Activated CD4-positive, alpha-beta T cell treated with anti-CD3 and anti-CD28 coated beads, Interleukin-2, amount 50 U/mL, for 4 hours (primary cell): ENCODE data around the gene TIAM2.

Source experiments
- DNase-seq, 2 experiments: peaks; one replicate each; pipeline ENCODE4 v3.0.0-alpha.2; 2020

TIAM2 gene

DNA sequence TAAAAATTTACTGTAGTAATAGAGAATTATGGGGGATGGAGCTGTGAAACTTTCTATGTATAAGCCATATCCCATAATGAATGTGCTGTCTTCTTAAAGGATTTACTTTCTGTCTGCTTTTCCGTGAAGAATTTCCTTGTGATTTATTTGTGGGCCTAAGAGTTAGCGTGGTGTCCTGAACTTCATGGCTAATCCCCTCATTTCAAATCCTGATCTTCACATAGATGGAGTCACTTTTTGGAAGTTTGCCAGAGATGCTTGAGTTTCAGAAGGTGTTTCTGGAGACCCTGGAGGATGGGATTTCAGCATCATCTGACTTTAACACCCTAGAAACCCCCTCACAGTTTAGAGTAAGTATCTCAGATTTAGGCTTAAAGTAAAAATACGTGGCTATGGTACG lies 249.3 kb downstream of the TIAM2 start:
- DNase-seq, result no peak

DNA sequence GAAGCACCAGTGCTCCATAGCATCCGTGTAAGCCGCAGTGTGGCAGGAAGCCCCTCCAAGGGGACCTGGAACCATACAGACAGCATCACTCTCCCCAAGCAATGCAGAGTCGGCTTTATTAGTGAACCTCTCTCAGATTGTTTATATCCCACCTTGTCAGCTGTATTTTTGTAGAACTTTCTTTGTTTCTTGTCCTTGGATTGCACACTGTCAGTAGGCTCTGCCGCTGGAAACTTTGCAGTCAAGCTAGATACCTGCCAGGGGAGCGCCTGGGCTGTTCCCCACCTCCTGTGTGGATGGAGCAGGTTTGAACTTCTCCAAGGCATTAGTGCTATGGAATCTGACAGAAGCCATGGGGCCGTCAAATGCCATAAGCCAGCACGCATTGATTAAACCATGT lies 250.1 kb downstream of the TIAM2 start:
- no peak for DNase-seq

GRCh38 chr6:155245831-155246230 lies 250.7 kb downstream of the TIAM2 start:
- DNase-seq, result no peak

DNA sequence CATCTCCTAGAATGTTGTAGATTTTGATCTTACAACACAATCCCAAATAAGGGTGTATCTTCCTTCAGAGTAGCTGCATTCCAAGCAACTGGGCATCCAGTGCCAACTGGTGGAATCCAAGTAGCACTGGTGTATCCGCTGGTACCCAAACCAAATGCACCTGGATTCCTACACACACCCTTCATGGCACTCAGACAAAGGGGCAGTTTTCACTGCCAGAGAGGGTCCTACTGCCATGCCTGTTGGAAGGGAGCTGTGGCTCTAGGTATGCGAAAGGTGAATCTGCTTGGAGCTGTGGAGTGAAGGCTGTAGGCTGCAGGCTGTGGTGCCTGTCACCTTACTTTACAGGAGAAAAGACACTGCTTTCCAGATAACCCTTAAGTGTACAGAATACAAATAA lies 251.7 kb downstream of the TIAM2 start:
- DNase-seq, result no peak

DNA sequence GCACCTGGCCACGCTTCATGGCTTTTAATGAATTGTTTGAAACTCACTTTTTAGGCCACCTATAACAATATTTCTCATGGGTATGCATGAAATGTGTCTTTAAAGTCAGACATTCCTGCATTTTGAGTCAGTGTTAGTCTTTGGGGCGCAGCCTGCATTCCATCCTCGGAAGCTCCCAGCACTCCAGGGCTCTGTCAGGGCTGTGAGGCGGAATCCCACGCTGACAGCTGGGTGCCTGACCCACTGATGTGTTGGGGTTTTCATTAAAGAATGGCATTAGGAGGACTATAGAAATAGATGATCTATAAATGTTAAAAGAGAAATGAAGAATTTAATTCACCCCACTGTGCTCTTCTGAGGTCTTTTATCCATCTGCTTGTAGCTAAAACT lies 252.5 kb downstream of the TIAM2 start:
- DNase-seq, result no peak

DNA sequence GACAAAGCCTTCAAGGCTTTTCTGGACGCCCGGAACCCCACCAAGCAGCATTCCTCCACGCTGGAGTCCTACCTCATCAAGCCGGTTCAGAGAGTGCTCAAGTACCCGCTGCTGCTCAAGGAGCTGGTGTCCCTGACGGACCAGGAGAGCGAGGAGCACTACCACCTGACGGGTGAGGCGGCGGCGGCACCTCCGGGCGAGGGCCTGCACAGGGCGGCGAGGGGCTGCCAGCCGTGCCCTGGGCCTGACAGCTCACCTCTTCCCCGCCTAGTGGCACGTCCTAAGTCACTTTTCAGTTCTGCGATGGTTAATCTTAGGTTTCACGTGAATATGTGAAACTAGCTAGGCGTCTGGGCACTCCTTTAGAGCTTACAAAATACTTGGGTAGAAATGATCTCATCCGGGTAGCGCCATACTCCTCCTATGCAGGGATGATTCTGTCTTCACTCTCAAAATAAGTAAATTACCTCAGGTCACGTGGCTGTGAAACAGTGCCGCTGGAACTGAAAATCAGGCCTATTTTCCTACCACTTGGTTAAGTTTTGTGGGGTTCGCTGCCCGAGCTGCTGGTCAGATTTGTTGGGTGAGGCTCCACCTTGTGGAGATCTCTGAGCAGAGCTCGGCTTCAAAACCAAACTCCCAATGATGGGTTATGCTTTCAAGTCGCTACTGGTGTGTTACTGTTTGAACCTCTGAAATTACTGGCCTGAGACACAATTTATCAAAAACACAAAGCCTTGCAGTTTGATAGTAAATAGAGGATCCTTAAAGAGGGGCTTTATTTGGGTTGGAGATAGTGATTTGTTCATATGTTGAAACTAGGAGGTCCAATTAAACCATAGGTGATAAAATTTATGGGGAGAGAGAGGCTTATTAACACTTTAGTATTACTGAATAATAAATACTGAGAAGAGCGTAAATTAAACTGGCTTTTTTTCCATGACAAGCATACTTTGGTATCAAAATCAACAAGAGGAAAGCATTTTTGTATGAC lies 253.2 kb downstream of the TIAM2 start:
- DNase-seq, result peak in 1 of 2 experiments; percentile 14

GRCh38 chr6:155250701-155251381 lies 255.7 kb downstream of the TIAM2 start:
- DNase-seq, result no peak

DNA sequence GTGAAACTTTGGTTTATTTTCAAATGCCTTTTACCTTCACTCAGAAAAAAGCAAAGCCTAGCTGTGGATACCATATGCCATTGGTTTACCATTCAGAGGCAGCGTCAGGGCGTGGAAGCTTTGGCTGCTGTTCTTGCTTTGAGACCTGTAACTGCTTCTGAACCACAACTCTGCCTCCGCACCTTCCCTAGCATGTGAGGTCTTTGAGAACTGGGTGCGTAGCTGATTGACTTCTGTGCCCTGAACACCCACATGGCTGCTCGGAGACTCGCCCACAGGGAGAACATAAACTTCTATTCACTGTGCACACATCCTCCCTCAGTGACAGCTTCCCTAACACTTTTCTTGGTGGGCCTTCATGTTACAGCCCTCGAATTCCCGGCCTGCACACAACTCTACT lies 257.5 kb downstream of the TIAM2 start:
- no peak for DNase-seq

DNA sequence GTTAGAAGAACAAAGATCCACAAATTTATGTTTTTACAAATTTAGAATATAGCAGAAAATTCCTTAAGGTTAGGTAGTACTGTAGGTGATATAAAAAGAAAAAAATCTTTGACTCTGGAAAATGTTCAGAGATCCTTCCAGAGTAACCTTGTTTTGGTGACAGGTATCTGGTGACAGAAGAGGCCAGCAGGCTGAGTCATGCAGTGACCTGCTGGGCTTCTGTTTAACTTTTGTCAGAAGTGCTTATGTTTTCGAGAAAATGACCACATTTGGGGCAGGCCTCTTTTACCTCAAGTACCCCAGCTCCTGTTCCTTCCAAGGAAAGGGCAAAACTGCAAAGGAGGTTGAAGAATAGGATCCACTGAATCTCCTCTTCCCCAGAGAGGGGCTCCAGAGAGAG lies 258.2 kb downstream of the TIAM2 start:
- DNase-seq, result no peak

GRCh38 chr6:155254139-155254538 lies 259.0 kb downstream of the TIAM2 start:
- no peak for DNase-seq

- DNase-seq, result no peak
These were observed 261.1 kb downstream of the TIAM2 start for GRCh38 chr6:155256122-155256795.

GRCh38 chr6:155257796-155258195 lies 262.7 kb downstream of the TIAM2 start:
- DNase-seq, result no peak

DNA sequence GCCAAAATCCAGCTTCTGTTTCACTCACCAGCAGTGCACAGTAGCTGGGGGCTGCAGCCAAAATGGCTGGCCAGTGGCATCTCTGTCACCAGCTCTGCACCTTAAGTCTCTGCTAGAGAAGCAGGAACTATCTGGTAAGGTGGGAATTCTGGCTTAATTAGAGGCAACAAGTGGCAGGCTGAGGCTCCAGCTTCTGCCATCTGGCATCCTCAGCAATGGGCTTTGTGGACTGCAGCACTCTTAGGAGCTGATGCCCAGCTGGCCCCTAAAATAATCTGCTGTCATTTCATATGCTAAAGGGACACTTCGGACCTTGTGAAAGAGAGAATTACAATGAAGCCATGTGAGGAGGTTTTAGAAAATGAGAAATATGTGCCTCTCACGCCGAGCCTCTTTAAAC lies 264.1 kb downstream of the TIAM2 start:
- DNase-seq, result no peak

- DNase-seq, result no peak
These were observed 264.8 kb downstream of the TIAM2 start for GRCh38 chr6:155259897-155260296.

DNA sequence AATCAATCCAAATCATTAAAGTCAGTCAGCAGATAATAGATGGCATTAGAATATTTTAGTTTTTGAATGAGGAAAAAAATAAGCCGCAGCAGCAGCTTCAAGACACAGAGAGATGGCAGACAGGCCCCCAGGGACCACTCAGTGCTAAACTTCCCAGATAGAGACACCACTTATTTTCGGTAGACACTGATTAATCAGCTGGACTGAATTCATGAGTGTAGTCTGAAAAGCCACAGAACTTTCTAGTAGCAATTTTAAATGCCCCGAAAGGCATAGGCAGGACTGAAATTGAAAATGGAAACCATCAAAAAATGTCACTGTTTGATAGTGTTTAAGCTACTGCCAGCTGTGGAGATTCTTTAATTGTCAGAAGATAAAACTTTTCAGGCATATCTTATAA lies 265.6 kb downstream of the TIAM2 start:
- DNase-seq, result no peak

DNA sequence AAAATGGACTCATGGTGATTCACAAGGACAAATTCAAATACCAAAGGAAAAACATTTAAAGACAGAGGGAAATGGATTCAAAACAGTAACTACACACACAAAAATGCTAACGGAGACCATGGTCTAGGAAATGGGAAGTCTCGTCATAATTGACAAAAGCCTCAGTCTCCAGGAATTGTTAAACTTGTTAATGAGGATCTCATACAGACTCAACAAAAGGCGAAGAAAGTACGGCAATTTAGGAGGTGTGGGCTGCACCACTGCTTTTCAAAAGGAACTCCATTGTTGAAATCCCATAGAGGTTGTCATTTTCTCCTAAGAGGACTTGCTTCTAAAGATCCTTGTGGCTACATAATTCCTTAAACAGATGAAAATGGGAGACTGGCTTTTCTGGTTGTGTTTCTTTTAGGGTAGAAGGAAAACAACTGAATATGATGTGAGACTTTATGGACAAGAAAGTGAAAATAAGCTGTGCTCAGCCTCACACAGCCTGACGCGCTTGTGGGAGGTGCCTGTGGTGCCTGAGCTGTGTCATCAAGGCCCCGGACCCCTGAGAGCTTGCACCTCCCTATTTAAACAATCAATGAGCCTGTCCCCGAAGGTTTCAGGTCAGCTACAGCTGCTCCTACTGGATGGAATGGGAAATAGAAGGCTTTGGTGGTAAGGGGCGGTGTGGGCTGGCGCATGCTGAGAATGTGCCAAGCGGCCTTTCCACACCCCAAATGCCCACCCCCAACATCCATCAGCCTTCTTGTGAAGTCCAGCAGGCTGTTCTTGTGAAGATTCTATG lies 266.2 kb downstream of the TIAM2 start:
- no peak for DNase-seq

GRCh38 chr6:155262655-155263054 lies 267.5 kb downstream of the TIAM2 start:
- DNase-seq, result no peak

DNA sequence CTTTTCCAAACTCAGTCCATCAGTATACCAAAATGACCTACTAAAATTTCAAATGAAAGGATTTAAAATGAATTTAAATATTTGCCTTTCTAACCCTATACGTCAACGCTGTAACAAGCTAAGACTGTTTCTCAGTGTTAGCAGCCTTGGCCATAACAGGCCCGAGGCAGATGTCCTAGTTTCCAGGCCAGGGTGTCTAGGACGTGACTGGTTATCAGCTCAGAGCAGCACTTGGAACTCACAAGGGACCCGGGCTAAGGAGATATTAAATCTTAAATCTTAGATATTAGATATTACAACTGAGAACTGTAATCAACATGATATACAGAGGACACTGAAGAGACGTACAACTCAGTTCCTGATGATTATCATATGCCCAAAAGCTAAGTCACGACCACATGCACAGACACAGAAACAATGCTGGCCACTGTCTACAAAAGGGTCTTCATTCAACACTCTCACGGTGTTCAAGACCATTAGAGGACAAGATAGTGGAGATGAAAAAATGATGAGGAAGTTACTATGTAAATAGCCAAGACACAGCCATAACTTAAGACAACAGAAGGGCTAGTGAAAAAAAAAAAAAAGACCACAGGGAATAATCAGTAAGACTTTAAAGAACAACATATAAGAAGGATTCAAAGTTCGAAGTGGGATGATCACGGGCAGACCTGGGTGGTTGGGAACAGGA lies 268.4 kb downstream of the TIAM2 start, which contains the start of gene CLDN20:
Gene CLDN20 (plus strand): TSS at position 641 of the 691 bp plus-strand sequence. CDS start 11,707 bp downstream, outside the sequence.
- no peak for DNase-seq

DNA sequence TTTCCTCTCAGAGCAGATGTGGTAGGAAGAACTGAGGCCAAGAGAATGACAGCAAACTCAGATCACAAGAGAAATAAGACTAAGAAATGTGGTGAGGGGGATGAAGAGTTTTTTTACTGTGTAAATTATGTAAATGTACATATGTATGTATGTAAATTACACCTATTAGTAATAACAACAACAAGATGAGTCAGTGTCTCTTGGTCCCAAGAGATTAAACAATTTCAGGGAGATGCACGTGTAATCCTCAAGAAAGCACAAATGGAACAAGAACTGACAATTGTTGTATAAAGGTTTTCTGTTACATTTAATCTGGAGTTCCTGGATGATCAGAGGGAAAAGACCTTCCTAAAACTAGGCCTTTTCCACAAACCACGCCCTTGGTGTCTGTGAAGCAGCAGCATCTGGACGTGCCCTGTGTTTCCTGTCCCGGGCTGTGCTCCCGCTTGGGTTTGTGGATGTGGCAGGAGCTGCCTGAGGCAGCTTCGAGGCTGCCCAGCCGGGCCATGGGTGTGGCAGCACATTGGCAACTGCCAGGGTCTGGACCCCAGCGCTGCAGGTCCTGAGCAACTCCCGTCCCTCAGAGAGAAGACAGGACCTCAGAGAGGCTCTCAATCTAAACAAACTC lies 269.7 kb downstream of the TIAM2 start:
- no peak for DNase-seq

DNA sequence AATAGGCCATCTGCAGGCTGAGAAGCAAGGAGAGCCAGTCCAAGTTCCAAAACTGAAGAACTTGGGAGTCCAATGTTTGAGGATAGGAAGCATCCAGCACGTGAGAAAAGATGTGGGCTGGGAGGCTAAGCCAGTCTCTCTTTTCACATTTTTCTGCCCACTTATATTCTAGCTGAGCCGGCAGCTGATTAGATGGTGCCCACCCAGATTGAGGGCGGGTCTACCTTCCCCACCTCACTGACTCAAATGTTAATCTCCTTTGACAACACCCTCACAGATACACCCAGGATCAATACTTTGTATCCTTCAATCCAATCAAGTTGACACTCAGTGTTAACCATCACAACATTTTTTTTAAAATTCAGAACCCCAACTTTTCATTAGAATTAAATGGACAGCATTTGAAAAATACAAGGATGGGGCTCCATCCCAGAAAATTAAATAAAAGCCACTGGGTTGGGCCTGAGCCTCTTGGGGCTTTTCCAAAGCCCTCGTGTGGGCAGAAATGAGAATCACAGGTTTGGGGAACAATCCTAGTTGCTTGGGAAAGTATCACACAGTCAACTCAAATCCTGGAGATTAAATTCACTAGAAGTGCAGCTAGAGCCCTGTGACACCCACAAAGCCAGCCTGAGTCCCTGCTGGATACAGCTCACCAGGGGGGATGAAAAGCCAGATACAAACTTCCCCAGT lies 270.9 kb downstream of the TIAM2 start:
- no peak for DNase-seq

DNA sequence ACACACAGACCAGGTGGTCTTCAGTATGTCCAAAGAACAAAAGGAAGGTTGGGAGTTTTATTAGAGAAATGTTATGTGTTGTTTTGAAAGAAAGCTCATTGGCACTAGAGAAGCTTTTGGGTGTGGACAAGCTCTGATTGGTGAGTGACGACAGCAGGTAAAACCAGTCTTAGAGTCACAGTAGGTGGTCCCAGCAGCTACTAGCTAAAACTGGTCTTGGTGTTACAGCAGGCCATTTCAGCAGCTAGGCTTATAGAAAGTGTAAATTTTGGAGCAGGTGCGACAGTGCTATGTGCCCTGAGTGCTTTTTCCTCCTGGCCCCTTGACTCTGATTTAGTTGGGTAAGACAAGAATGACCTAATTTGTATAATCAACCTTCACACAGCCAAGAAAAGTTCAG lies 272.3 kb downstream of the TIAM2 start:
- DNase-seq, result no peak
